ENCODE data around the gene TMEM214.

The TMEM214 gene

DNA sequence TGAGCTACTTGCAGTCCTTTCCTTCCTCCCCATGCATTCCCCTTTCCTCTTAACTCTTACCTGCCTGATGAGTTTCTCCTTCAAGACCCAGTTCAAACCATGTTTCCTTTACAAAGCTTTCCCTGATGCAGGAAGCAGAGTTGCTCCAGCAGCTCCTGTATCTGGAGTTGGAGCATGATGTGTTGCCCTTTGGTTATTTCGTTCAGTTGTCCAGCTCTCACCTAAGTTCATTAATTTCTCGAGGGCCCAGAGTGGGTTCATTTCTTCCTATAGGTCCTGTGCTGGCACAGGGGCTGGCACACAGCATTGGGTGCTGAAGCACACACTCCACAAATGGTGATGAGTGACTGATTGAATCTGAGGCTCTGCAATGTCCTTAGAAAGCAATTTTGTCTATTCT is 23.0 kb upstream of the TMEM214 start:
- no peak for DNase-seq (ENCODE audit: low read depth)

DNA sequence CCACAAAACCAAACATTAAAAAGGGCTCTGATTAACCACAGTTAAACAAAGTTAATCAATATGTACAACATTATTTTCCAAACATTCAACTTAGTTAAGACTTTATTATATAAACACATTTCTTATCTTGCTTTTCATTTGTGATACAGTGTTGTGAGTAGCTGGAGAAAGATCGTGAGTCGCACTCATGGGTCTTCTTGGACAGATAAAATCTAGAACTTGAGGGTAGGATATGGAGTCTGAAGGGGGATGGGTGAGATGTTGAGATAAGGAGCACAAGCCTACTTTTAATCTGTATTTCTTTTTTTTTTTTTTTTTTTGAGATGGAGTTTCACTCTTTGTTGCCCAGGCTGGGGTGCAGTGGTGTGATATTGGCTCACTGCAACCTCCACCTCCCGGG is 22.6 kb upstream of the TMEM214 start:
- DNase-seq (ENCODE audit: low read depth): no peak

DNA sequence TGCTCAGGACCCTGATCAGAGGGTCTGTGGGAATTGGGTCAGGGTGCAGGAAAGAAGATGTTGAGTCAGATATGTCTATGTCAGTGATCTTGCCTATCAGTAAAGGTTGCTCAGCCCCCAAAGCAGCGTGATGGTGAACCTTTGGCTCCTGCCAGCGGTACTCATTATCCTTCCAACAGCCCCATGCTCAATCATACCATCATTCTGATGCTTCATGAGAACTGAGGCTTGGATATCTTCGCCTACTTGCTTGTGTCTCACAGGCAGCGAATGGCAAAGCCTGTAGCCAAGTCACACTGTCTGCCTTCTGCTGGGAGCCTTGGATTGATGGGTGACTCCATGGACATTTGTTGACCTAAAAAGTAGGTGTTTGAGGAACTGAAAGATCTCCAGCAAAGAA is 19.0 kb upstream of the TMEM214 start:
- no peak for DNase-seq (ENCODE audit: low read depth)

DNA sequence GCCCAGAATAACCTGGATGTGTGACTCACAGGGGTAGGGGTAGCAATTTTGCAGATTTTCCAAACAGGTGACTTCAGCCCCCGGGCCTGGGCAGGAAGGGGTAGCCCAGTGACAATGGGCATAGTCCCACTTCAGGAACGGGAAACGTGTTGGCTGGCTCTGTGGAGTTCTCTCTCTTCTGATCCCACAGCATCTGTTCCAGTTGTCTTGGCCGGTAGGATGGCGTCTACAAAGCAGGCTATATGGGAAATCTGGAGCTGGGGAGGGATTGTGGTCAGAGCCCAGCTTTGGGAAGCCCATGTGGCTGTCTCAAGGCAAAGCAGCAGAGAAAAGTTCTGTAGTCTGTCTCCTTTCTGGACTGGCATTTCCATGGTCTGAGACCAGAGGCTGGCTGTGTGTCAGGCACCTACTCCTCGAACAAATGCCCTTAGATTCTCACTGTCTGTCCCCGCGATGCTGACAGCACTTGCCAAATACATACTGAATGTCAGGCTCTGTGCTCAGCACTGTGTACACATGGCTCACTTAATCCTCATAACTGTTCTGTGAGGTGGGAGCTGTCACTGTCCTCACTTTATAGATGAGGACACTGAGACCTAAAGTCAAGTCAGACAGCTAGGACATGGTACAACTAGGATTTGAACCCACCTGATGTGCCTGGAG is 17.9 kb upstream of the TMEM214 start:
- no peak for DNase-seq (ENCODE audit: low read depth)

- DNase-seq (ENCODE audit: low read depth): no peak
Measured at GRCh38 chr2:27016801-27017325, 15.9 kb upstream of the TMEM214 start.

GRCh38 chr2:27018142-27018541 is 14.6 kb upstream of the TMEM214 start:
- DNase-seq (ENCODE audit: low read depth): no peak

DNA sequence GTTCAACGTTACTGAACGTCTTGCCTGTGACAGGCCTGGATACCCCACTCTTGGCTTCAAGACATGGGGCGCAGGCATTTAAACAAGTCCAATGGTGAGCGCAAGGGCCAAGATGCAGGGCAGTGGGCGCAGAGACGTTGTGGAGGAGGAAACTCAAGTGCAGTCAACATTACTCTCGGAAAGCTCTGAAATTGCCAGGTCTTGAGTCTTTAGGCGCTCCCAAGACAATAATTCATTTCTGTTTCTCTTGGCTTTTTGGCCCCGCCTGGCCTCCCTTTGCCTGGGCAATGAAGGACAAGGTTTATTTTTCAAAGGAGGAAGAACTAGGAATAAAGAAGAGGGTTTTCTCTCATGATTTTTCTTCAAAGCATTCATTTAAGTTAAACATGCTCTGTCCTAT is 13.3 kb upstream of the TMEM214 start:
- no peak for DNase-seq (ENCODE audit: low read depth)

GRCh38 chr2:27019931-27020855 is 12.6 kb upstream of the TMEM214 start:
- DNase-seq (ENCODE audit: low read depth): no peak

DNA sequence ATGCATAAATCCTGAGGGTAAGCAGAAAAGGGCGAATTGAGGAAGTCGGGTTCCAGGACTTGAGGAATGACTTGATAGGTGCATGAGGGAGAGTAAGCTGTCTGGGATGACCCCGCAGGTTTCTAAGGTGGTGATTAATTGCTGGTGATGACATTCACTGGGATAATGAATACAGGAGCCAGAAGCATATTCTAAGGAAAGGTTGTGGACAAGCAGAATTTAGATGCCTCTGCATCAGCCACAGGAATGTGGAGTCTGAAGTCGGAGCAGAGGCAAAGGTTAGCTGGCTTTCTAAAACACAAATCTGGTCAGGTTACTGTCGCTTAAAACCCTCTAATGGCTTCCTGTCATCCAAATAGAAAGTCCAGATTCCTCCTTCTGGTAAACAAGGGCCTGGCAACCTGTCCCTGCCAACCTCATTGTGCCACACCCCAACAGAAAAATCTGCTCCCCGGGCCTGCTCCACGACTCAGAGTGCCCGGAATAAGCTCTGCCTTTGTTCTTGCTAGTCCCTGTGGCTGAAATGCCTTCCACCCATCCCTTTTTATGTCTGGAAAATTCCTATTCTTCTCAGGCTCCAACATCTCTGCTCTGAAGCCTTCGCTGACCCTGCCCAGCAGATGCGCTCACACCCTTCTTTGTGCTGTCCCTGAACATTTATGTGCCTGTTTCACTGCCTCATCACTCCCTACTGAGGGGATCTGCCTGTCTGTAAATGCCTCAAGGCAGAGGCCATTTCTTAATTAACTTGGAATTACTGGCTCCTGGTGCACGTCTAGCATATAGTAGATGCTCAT is 11.3 kb upstream of the TMEM214 start:
- no peak for DNase-seq (ENCODE audit: low read depth)

- DNase-seq (ENCODE audit: low read depth): no peak
Measured at GRCh38 chr2:27023740-27024139, 9.0 kb upstream of the TMEM214 start.

- DNase-seq (ENCODE audit: low read depth): no peak
Measured at GRCh38 chr2:27024188-27024587, 8.6 kb upstream of the TMEM214 start.

- no peak for DNase-seq (ENCODE audit: low read depth)
Measured at GRCh38 chr2:27024812-27025211, 8.0 kb upstream of the TMEM214 start.

DNA sequence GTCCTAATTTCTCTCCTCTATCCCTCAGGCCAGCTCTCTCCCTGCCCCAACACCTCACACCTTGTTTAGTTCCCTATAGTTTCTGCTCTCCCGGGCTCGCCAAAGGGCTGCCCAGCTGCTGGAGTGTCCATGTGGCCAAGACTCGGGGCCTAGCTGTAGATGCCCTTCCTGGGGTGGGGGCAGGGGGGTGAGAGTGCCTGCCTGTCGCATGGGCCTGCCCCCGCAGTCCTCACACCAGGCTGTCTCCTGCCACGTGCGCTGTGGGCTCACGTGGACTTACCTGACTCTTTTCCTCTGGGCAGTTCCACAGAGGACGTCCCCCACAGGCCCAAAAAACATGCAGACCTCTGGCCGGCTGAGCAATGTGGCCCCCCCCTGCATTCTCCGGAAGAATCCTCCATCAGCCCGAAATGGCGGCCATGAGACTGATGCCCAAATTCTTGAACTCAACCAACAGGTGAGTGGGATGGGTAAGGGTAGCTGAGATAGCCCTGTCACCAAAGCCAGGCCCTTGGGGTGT is 7.4 kb upstream of the TMEM214 start:
- no peak for DNase-seq (ENCODE audit: low read depth)

DNA sequence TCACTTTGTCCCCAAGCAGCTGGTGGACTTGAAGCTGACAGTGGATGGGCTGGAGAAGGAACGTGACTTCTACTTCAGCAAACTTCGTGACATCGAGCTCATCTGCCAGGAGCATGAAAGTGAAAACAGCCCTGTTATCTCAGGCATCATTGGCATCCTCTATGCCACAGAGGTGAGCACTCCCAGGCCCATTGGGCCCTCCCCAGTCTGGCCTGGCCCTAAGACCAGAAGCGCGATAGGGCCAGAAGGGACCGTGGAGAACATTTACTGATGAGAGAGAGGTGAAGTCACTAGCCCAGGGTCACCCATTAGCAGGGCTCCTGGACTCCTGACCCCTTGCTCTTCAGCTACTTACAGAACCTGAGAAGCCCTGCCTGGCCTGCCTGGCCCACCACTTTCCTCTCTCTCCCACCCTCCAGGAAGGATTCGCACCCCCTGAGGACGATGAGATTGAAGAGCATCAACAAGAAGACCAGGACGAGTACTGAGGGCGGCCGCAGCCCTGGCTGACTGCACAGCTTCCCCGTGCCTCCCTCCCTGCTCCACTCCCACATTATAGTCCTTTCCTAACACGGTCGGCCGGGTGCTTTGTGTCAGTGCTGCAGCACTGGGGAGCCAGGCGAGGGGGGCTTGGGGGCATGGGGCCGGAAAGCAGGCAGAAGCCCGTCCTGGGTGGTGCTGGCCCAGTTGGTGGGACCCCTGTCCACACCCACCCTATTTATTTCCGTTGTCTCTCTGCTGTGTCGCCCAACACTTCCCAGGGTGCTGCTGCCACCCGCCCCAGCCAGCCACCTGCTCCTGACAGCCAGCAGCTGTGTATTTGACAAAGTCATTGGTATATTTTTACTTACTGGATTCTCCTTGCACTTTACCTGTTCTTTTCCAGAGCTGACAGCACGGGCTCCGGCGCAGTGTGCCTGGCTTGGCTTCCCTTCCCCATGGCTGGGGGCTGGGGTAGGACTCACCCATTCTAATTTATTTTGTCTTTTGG is 6.6 kb upstream of the TMEM214 start:
- DNase-seq (ENCODE audit: low read depth): no peak

DNA sequence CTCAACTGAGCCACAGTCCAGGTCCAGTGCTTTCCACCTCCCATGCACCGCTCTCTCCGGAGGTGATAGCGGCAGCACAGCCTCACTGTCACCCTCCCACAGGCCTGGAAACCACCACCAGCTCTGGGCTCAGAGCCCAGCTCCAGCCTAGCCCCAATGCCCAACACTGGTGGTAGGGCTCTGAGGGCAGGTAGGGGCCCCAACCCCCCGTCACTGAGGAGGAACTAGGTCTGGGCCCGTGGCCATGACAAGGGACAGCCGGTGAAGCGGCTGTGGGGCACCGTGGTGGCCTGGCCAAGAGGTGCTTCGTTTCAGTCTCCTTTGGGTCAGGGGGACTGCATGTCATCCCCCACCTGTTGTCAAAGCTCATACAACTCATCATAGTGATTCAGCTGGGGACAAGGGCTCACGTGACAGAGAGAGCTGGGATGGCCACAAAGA is 5.5 kb upstream of the TMEM214 start:
- DNase-seq (ENCODE audit: low read depth): no peak

- no peak for DNase-seq (ENCODE audit: low read depth)
Measured at GRCh38 chr2:27029051-27029450, 3.7 kb upstream of the TMEM214 start.

- DNase-seq (ENCODE audit: low read depth): no peak
Measured at GRCh38 chr2:27033253-27033852, 588 bp downstream of the TMEM214 start.

DNA sequence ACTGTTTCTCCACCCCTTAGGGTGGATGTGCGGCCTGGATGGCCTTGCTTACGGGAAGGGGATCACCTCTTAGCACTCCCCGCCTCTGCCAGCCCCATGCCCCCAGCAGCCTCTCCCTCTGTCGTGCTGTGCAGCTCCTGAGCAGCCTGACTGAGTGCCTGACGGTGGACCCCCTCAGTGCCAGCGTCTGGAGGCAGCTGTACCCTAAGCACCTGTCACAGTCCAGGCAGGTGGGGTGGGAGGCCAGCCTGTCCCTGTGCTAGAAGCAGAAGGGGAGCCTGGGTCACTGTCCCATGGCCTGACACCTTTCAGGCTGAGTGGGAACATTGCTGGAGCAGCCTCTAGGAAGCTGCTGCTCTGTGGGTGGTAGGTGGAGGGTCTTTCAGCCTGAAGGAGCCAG is 5.2 kb downstream of the TMEM214 start:
- DNase-seq (ENCODE audit: low read depth): no peak

DNA sequence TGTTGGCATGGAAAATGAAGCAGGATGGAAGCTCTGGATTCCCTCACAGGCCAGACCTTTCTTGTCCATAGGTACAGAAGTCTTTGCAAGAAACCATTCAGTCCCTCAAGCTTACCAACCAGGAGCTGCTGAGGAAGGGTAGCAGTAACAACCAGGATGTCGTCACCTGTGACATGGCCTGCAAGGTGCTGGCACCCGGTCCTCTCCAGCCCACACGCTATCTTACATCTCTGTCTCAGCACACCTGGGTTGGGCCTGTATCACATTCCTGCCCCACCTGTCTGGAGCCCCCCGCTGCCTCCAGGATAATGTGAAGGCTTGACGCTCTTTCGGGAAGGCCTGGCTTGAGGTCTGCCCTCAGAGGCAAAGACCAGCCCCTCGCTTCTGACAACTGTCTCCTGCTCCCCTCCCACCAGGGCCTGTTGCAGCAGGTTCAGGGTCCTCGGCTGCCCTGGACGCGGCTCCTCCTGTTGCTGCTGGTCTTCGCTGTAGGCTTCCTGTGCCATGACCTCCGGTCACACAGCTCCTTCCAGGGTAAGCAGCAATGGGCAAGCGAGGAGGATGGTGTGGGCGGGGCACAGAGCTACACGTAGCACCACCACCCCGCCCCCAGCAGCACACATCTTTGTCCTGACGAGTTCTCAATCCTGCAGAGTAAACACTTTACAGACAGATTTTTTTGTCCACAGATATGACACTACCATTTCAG is 6.0 kb downstream of the TMEM214 start:
- DNase-seq (ENCODE audit: low read depth): no peak

DNA sequence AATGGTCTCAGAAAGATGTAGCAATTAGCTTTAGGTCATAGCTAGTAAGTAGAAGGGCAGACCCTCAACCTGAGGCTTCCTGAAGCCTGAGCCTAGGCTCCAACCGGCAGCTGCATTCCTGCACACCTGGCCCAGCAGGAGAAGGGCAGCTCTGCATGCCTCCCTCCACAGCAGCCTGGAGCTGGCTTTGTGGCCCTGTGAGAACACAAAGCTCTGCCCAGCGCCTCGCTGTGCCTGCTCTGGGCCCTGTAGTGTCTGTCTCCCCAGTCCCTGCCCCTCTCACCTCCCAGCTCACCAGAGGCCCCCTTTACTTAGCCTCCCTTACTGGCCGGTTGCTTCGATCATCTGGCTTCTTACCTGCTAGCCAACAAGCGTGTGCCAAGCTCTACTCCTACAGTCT is 6.7 kb downstream of the TMEM214 start:
- no peak for DNase-seq (ENCODE audit: low read depth)

Data from stimulated activated CD8-positive, alpha-beta memory T cell treated with anti-CD3 and anti-CD28 coated beads, Interleukin-15, amount 100 ng/mL, for 24 hours (primary cell).